GM10266 (cell line): ENCODE measurements around the gene PDZRN3.

Source experiments
- DNase-seq: peaks from one replicate; pipeline ENCODE4 v3.0.0; 2012; ENCODE audit errors: extremely low spot score
- CTCF ChIP-seq: IDR thresholded peaks from 2 replicates; pipeline ENCODE4 v1.5.1; 2012; ENCODE audit warnings: mild to moderate bottlenecking, low read depth; ENCODE audit not compliant: control insufficient read depth, insufficient read depth; ENCODE audit errors: missing control alignments

Gene PDZRN3

DNA sequence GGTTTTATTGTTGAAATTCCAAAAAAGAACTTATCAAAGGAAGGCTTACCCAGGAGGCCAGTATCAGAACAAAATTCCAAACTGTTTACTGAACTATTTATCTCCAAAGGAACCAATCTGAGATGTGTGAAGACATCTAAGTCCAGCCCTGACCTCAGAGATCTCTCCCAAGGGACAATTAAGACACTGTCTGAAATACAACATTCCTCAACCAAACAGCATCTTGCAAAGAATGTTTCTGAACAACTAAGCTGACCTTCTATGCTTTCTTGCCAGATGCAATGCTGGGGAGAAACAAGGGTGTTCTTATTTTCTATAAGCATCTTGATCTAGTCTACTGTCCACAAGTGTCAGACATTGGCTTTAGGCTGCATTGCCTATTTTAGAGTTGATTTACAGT lies 13.6 kb downstream of the PDZRN3 start:
- TF ChIP-seq CTCF, result no peak
- no peak for DNase-seq

DNA sequence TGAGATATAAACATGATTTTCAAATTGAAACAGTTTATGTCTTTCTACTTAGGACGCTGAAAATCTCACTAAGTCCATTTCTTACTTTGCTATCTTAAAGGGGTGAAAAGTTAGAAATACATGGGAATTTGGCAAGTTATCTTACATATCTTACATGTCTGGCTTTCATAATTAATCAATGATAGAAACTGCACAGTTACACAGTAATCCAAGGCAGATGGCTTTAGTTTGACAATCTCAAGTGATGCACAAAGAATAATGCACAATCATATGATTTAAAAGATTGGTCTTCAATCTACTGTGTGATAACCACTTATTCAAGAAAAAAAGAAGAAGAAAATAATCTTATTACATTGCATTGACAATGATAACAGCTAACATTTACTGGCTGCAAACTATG lies 14.2 kb downstream of the PDZRN3 start:
- no peak for DNase-seq
- TF ChIP-seq CTCF, result no peak

GRCh38 chr3:73609655-73610054 lies 15.1 kb downstream of the PDZRN3 start:
- no peak for DNase-seq

GRCh38 chr3:73609315-73609641 lies 15.5 kb downstream of the PDZRN3 start:
- TF ChIP-seq CTCF, result no peak
- no peak for DNase-seq

More at GRCh38 chr3:73609655-73610054, 15.1 kb downstream of the PDZRN3 start:
- TF ChIP-seq CTCF, result no peak

GRCh38 chr3:73608456-73609314 lies 16.1 kb downstream of the PDZRN3 start:
- TF ChIP-seq CTCF, result no peak
- no peak for DNase-seq

DNA sequence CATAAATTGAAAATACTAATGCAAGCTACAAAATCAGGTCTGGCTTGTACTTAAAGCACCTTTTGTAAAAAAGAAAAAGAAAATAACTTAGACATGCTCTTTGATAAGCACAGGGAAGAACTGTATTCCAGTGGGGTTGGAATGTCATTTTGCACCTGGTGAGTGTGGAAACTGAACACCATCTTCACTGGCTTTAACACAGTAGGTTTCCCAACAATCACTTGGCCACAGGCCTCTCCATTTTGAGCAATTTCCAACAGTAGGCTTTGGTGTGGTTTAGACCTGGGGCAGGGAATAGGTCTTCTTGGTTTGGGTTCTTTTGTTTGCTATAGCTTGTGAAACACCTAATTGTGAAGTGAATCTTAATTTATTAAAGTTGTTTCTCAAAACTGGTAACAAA lies 18.9 kb downstream of the PDZRN3 start:
- no peak for TF ChIP-seq CTCF
- no peak for DNase-seq

DNA sequence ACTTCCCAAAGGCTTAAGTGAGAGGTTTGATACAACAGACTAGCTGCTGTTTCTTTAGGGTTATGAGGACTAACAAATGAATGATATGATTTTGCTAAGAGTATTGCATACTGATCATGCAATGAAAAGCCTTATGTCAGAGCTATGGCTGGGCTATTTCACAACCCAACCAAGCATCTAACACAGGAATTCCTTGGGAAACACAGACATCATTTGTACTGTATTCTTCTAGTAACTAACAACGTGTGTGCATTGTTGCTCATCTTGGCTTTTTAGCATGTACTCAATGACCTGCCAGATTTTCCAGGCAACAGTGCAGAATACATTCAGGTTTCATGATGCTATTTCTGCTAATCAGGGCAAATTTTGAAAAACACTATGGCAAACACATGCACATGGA lies 19.3 kb downstream of the PDZRN3 start:
- no peak for TF ChIP-seq CTCF
- no peak for DNase-seq
